Measurements from ENCODE around the gene UHRF2.
"Not testable (repeated sequence)": the region's sequence is repeated elsewhere in the genome, so short reads cannot be mapped to it uniquely, and the experiment has no call there.

UHRF2 gene

GRCh38 chr9:6489099-6489498 lies 76.1 kb downstream of the UHRF2 start:
- no peak for DNase-seq (ENCODE audit: low read depth)

GRCh38 chr9:6490863-6491262 lies 77.9 kb downstream of the UHRF2 start:
- DNase-seq (ENCODE audit: low read depth), result no peak

GRCh38 chr9:6495466-6495865 lies 82.5 kb downstream of the UHRF2 start:
- no peak for DNase-seq (ENCODE audit: low read depth)

GRCh38 chr9:6498982-6499381 lies 86.0 kb downstream of the UHRF2 start:
- no peak for DNase-seq (ENCODE audit: low read depth)

- no peak for DNase-seq (ENCODE audit: low read depth)
Measured at GRCh38 chr9:6501526-6502210, 88.7 kb downstream of the UHRF2 start.

GRCh38 chr9:6502399-6502798 lies 89.4 kb downstream of the UHRF2 start:
- DNase-seq (ENCODE audit: low read depth), result no peak

- DNase-seq (ENCODE audit: low read depth), result no peak
Measured at GRCh38 chr9:6506571-6506970, 93.6 kb downstream of the UHRF2 start.

- no peak for DNase-seq (ENCODE audit: low read depth)
Measured at GRCh38 chr9:6512085-6512657, 99.2 kb downstream of the UHRF2 start.

- DNase-seq (ENCODE audit: low read depth), result no peak
Measured at GRCh38 chr9:6522263-6522662, 109.3 kb downstream of the UHRF2 start.

GRCh38 chr9:6525326-6526045 lies 112.5 kb downstream of the UHRF2 start:
- DNase-seq (ENCODE audit: low read depth), result no peak

- no peak for DNase-seq (ENCODE audit: low read depth)
Measured at GRCh38 chr9:6535594-6535993, 122.6 kb downstream of the UHRF2 start.

GRCh38 chr9:6538666-6539071 lies 125.7 kb downstream of the UHRF2 start:
- no peak for DNase-seq (ENCODE audit: low read depth)

GRCh38 chr9:6542617-6543016 lies 129.6 kb downstream of the UHRF2 start:
- DNase-seq (ENCODE audit: low read depth), result not testable (repeated sequence)

GRCh38 chr9:6543204-6543603 lies 130.2 kb downstream of the UHRF2 start:
- DNase-seq (ENCODE audit: low read depth), result no peak

- no peak for DNase-seq (ENCODE audit: low read depth)
Measured at GRCh38 chr9:6545017-6545691, 132.2 kb downstream of the UHRF2 start.

- DNase-seq (ENCODE audit: low read depth), result no peak
Measured at GRCh38 chr9:6549106-6549800, 136.3 kb downstream of the UHRF2 start.

- no peak for DNase-seq (ENCODE audit: low read depth)
Measured at GRCh38 chr9:6551136-6551535, 138.1 kb downstream of the UHRF2 start.

- DNase-seq (ENCODE audit: low read depth), result no peak
Measured at GRCh38 chr9:6552033-6552432, 139.0 kb downstream of the UHRF2 start.

GRCh38 chr9:6552498-6553121 lies 139.6 kb downstream of the UHRF2 start:
- no peak for DNase-seq (ENCODE audit: low read depth)

GRCh38 chr9:6553866-6554265 lies 140.9 kb downstream of the UHRF2 start:
- DNase-seq (ENCODE audit: low read depth), result no peak
